Thyroid gland (tissue), 4 donors: Measurements from ENCODE around the gene CPE. TPM values are rescaled to one million over a fixed set of nuclear protein-coding genes. Genes with fewer than 3 reads are reported as not detected.

Experiments
- DNase-seq, 2 donors: peaks; one replicate each; pipeline ENCODE4 v3.0.0-alpha.2; 2019
- H3K27ac ChIP-seq, 3 donors: fragments of 200-600 bp; sonication (generic); 1 replicate in 2 of 3; 2 replicates in 1 of 3; pipeline ENCODE4 v1.5.1; 2016 to 2019; ENCODE audit warnings: mild to moderate bottlenecking in 1 of 3, moderate library complexity in 1 of 3
- H3K27me3 ChIP-seq: fragments of 200-600 bp; sonication (generic); one replicate; pipeline ENCODE4 v1.5.1; 2019
- H3K36me3 ChIP-seq, 2 donors: fragments of 200-600 bp; sonication (generic); one replicate each; pipeline ENCODE4 v1.5.1; 2016 to 2019
- H3K4me1 ChIP-seq, 2 donors: fragments of 200-600 bp; sonication (generic); one replicate each; pipeline ENCODE4 v1.5.1; 2017 to 2019
- H3K4me3 ChIP-seq, 3 donors: fragments of 200-600 bp; sonication (generic); replicated peaks in 1 of 3; 1 replicate in 2 of 3; 2 replicates in 1 of 3; pipeline ENCODE4 v1.5.1; 2016; ENCODE audit warnings: mild to moderate bottlenecking in 1 of 3
- H3K9me3 ChIP-seq: fragments of 200-600 bp; sonication (generic); one replicate; pipeline ENCODE4 v1.5.1; 2017
- POLR2A ChIP-seq, 2 donors: fragments of 450-650 bp; IDR thresholded peaks; one replicate each; pipeline ENCODE4 v1.6.1; 2017; ENCODE audit warnings: antibody characterized with exemption in 2 of 2, mild to moderate bottlenecking in 2 of 2, moderate library complexity in 1 of 2
- WGBS, 2 donors: methylation state at CpG; one replicate each; pipeline ENCODE4 v1.1.5; 2017; 5-methylcytosine and 5-hydroxymethylcytosine counted together
- intact Hi-C: fragments of 100-400 bp; cut with DNase I; formaldehyde crosslinking; loops from one replicate; pipeline ENCODE4 v1.15.1; 2023
- total RNA-seq, 4 donors: library from RNA; depleted of rRNA; stranded (reverse); fragments of >200 nt; gene quantifications; one replicate each; pipeline ENCODE4 v1.2.3, GENCODE V29; 2016
- TF ChIP-seq, protein P1 (sequence below), 6 experiments: fragments of 200-600 bp in 3 of 6; fragments of 450-650 bp in 3 of 6; sonication (generic) in 3 of 6; IDR thresholded peaks; one replicate each; pipeline ENCODE4 v1.5.1; 2016 to 2019; ENCODE audit warnings: antibody characterized with exemption in 6 of 6, mild to moderate bottlenecking in 2 of 6, inconsistent platforms in 1 of 6, moderate library complexity in 1 of 6

CPE gene
- total RNA-seq, 4 donors from 2014 or later: 159 to 334 (median 309) TPM

DNA sequence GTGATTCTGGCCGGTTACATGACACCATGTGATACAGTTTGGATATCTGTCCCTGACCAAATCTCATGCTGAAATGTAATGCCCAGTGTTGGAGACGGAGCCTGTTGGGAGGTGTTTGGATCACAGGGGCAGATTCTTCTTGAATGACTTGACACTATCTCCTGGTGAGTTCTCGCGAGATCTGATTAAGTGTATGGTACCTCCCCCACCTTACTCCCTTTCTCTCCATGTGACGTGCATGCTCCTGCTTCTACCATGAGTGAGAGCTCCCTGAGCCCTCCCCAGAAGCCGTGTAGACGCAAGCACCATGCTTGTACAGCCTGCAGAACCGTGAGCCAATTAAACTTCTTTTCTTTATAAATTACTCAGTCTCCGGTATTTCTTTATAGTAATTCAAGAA is 23.6 kb downstream of the CPE start:
- H3K27me3 ChIP-seq: no peaks in the 10 kb centered on the region
- H3K4me3 ChIP-seq: no peak overlapping the region
- intact Hi-C loops: no loop called here
- TF ChIP-seq, protein P1, sequence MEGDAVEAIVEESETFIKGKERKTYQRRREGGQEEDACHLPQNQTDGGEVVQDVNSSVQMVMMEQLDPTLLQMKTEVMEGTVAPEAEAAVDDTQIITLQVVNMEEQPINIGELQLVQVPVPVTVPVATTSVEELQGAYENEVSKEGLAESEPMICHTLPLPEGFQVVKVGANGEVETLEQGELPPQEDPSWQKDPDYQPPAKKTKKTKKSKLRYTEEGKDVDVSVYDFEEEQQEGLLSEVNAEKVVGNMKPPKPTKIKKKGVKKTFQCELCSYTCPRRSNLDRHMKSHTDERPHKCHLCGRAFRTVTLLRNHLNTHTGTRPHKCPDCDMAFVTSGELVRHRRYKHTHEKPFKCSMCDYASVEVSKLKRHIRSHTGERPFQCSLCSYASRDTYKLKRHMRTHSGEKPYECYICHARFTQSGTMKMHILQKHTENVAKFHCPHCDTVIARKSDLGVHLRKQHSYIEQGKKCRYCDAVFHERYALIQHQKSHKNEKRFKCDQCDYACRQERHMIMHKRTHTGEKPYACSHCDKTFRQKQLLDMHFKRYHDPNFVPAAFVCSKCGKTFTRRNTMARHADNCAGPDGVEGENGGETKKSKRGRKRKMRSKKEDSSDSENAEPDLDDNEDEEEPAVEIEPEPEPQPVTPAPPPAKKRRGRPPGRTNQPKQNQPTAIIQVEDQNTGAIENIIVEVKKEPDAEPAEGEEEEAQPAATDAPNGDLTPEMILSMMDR (IDR thresholded peaks at IDR 0.05): no peak
- no peak for TF ChIP-seq POLR2A (IDR thresholded peaks at IDR 0.05)
- no peaks in the 10 kb centered on the region for H3K9me3 ChIP-seq
- DNase-seq: no peak
- 92 to 94% methylated on average over 9 of the region's 9 CpGs for WGBS, 2 donors
- no peak overlapping the region for H3K27ac ChIP-seq
- peaks cover 8 to 11% of the 10 kb centered on the region in 2 donors for H3K4me1 ChIP-seq
- H3K36me3 ChIP-seq: no peaks in the 10 kb centered on the region

DNA sequence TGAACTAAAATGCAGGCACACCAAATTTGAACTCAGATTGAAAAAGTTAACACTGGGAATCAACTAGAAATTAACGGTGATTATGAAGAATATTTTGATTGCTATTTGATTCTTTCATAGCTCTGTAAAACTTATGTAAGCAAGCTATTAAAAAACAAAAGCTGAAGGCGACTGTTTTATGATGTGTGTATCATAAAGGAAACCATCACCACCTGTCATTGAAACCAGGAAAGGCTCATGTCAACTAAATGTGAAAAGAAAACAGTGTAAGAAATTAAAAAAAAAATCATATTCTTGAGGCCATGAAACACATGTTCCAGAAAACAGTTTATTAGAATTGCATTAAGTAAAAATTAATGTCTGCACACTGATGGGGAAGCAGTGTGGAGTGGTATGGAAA is 24.2 kb downstream of the CPE start:
- WGBS, 2 donors: 89 to 91% methylated on average over 2 of the region's 2 CpGs
- DNase-seq: no peak
- intact Hi-C loops: no loop called here
- H3K27me3 ChIP-seq: no peaks in the 10 kb centered on the region
- no peak overlapping the region for H3K27ac ChIP-seq
- H3K4me1 ChIP-seq: peaks cover 8 to 11% of the 10 kb centered on the region in 2 donors
- H3K9me3 ChIP-seq: no peaks in the 10 kb centered on the region
- TF ChIP-seq POLR2A (IDR thresholded peaks at IDR 0.05): no peak
- TF ChIP-seq, protein P1 (IDR thresholded peaks at IDR 0.05): no peak
- no peaks in the 10 kb centered on the region for H3K36me3 ChIP-seq
- no peak overlapping the region for H3K4me3 ChIP-seq

DNA sequence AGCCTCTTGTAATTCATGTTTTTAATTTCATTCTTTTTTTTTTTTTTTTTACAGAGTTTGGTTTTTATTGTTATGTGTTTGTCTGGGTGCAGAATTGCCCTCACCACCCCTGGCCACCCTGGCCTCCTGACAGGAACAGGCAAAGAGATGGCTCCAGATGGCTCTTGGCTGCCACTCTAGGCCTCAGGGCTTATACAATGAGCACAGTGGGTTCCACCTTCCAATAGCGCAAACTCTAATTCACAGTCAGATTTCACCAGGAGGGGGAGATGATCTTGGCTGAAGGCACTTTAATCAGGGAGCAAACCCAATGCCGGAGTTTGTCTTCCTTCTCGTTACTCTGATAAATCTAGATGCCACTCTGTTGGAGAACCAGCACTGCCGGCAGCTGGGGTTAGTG is 24.8 kb downstream of the CPE start:
- Histone ChIP-seq H3K27me3 (no peaks in the 10 kb centered on the region), H3K36me3 (no peaks in the 10 kb centered on the region)
- intact Hi-C loops: no loop called here

DNA sequence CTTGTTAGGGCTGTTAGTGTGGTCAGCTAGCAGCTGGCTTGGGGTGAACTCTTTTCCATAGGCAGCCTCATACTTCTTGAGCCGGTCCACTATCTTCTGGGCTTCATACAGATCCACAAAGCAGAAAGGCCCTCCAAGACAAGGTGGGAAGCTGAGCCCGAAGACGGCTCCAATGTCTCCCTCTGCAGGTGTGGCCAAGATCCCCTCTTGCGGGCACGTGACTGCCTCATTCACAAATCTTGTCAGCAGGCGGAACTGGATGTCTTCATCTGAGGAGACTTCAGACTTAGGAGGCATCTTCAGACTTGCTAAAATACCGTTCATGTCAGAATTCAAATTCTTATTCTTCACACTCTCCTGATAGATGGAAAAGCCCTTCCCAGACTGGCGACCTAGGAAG is 25.3 kb downstream of the CPE start:
- Histone ChIP-seq H3K27me3 (no peaks in the 10 kb centered on the region), H3K36me3 (no peaks in the 10 kb centered on the region), H3K4me3 (no peak overlapping the region), H3K4me1 (peaks cover 1 to 3% of the 10 kb centered on the region in 2 donors), H3K9me3 (no peaks in the 10 kb centered on the region), H3K27ac (no peak overlapping the region)
- intact Hi-C loops: no loop called here
- TF ChIP-seq, protein P1 (IDR thresholded peaks at IDR 0.05): no peak
- no peak for TF ChIP-seq POLR2A (IDR thresholded peaks at IDR 0.05)
- 94 to 97% methylated on average over 8 of the region's 8 CpGs for WGBS, 2 donors
- DNase-seq: no peak

More for the DNA sequence above, 24.8 kb downstream of the CPE start:
- no peak for DNase-seq
- TF ChIP-seq, protein P1 (IDR thresholded peaks at IDR 0.05): no peak
- TF ChIP-seq POLR2A (IDR thresholded peaks at IDR 0.05): no peak
- Histone ChIP-seq H3K9me3 (no peaks in the 10 kb centered on the region), H3K4me3 (no peak overlapping the region), H3K27ac (no peak overlapping the region), H3K4me1 (peaks cover 5 to 6% of the 10 kb centered on the region in 2 donors)
- 98 to 100% methylated on average over 3 to 4 of the region's 4 CpGs for WGBS, 2 donors

DNA sequence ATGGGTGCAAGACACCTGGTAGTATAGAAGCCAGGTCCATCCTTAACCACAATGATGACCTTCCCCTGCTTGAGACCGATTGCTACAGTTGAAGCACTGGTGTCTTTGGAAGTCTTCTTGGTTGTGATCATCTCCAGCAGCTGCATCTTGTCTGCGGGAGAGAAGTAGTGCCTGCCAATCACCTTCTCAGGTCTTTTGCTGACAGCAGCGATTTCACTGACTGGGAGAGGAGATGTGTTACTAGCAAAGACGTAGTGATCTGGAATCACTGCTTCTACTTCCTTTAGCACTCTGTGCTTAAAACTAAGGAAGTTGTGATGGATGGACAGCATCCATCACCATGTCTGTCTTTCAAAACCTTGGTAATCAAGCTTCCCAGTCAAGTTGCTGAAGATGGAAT is 25.9 kb downstream of the CPE start:
- no peak for TF ChIP-seq POLR2A (IDR thresholded peaks at IDR 0.05)
- TF ChIP-seq, protein P1 (IDR thresholded peaks at IDR 0.05): no peak
- peaks cover 0 to 3% of the 10 kb centered on the region in 2 donors for H3K4me1 ChIP-seq
- no peaks in the 10 kb centered on the region for H3K36me3 ChIP-seq
- no peaks in the 10 kb centered on the region for H3K9me3 ChIP-seq
- 94 to 95% methylated on average over 4 of the region's 4 CpGs for WGBS, 2 donors
- H3K4me3 ChIP-seq: no peak overlapping the region
- intact Hi-C loops: no loop called here
- H3K27ac ChIP-seq: no peak overlapping the region
- no peaks in the 10 kb centered on the region for H3K27me3 ChIP-seq
- DNase-seq: no peak
